HG03097 (cell line): Measurements from ENCODE around the gene MCUB.
A peak's percentile ranks its signal among the peaks of the same experiment; 100 is the strongest.
"Not testable (repeated sequence)": the region's sequence is repeated elsewhere in the genome, so short reads cannot be mapped to it uniquely, and the experiment has no call there.

ENCODE experiments used
- ATAC-seq: cut with Tn5 transposase; IDR thresholded peaks from one replicate; pipeline ENCODE4 v1.9.1; 2021; ENCODE audit not compliant: unreplicated experiment, low FRiP score

Gene MCUB

DNA sequence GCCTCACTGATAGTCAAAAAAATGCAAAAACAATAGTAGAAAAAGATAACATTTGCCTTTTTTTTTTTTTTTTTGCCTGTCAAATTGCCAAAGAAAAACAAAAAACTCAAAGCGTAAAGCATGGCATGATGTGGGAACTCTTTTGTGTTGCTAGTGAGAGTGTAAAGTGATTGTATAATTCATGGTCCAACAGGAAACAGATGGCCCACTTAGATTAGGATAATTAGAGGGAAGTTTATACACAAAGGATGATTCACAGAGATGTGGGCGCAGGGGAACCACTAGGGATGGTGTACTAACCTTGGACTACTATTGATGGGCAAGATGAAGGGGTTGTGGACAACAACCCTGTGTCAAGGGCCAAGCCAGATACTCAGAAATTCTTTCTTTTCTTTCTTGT is 16.4 kb downstream of the MCUB start:
- no peak for ATAC-seq

DNA sequence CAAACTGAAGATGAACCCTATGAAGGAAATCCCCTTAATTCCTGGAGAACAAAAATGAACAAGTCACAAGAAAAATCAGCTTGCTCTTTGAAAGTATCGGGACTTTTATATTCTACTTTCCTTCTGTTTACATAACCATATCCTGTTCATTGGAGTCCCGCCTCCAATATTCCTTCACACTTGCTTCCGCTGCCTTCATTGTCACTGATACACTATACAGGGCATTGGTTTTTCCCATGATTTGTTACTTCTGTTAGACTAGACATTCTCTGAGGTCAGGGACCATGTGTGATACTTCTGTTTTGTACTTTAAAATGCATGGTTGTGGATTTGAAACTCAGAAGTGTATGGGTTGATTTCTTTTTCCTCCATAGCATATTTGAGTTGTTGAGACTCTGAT is 18.8 kb downstream of the MCUB start:
- ATAC-seq = no peak

DNA sequence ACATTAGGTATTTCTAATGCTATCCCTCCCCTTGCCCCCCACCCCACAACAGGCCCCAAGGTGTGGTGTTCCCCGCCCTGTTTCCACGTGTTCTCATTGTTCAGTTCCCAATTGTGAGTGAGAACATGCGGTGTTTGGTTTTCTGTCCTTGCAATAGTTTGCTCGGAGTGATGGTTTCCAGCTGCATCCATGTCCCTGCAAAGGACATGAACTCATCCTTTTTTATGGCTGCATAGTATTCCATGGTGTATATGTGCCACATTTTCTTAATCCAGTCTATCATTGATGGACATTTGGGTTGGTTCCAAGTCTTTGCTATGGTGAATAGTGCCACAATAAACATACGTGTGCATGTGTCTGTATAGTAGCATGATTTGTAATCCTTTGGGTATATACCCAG is 20.0 kb downstream of the MCUB start:
- not testable (repeated sequence) for ATAC-seq

DNA sequence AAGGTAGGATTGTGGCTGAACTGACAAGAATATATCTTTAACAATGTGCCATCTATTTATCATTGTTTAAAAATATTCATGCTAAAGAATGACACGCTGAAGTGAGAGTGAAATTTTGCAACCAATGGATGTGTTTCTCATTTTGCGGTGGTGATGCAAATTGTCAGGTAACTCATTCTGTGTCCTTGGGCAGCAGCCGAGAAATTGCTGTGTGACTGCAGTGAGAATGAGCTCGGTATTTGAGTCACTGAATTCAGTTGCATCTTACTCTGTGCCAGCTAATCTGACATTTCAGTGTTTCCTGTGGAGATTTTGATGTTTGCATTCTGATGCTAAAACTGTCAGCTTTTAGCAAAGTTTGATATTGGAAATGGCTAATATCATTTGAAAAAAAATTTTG is 28.1 kb downstream of the MCUB start:
- peak; percentile 80 for ATAC-seq

DNA sequence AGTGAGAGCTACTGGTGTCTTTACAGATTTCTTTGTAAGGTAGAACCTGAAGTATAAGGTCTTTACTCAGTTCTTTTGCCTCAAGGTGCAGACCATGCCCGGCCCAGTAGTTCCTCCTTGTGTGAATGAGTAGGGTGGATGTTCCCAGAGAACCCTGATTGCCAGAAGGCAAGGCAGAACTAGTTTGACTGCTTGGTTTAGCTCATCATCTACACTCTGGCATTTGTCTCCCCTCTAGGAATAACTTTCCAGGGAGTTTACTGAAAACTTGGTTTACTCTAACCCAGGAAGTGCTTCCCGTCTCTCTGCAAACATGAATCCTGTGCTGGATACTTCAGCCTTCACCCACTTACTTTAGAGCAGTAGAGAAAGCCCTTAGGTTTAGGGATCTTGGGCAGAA is 29.1 kb downstream of the MCUB start:
- ATAC-seq = no peak

DNA sequence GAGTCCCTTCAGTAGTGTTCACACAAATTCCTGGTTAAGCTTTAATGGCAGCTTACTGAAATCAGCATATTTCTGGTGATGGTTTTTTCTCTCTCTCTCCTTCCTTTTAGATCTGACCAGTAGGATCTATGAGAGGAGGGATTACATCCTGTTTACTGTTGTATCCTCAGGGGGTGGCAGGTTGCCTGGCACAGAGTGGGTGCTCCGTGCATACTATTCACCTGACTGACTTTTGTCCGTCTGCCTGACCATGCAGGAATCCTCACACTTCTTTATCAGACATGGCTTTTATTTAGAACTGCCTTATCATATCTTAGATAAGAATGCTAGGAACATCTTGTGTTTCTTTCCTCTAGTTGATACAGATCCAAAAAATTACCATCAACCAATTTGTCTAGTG is 29.6 kb downstream of the MCUB start:
- no peak for ATAC-seq

DNA sequence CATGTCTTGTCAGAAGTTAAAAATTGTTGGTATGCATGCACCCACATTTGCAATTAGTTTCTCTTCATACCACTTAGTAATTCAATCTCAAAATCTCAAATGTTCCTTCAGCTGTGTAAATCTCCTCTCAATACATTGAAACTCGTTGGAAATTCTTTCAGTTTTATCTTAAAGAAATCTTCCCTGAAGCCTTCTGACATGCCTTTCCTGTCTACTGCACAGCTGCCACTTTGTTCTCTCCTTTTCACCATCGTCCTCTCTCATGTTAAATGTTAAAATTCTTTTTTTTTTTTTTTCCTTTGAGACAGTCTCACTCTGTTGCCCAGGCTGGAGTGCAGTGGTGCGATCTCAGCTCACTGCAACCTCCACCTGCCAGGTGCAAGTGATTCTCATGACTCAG is 30.9 kb downstream of the MCUB start:
- no peak for ATAC-seq

DNA sequence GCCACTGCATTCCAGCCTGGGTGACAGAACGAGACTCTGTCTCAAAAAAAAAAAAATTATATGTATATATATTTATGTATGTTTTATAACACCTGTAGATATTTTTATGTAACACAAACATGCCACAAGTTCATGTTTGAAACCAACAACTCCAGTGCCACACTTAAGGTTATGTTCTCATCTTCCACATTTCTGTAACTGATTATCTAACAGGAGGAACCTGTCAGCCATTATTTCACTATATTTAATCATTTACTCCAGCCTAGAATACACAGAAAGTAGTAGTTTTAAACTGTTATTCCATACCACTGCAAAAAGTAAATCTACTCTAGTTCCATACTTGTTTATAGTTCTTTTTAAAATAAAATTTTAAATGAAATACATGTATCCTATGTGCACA is 32.3 kb downstream of the MCUB start:
- ATAC-seq = peak; percentile 47

DNA sequence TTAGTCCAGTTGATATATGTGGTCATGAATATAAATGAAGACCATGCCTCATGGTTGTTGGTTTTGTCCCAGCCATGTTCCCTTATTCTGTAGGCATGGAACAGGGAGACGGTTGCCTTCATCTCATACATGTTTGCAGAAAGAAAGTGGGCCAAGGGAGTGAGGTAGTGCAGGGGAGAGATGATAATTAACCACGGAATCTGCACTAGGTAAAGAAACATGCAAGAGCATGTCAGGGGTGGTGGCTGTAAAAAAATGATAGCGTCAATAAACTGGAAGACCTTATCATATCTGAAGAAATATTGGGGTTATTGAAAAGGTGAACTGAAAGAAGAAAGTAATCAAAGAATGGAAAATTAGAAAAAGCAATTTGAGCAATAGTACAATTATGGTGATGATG is 35.1 kb downstream of the MCUB start:
- ATAC-seq = not testable (repeated sequence)

DNA sequence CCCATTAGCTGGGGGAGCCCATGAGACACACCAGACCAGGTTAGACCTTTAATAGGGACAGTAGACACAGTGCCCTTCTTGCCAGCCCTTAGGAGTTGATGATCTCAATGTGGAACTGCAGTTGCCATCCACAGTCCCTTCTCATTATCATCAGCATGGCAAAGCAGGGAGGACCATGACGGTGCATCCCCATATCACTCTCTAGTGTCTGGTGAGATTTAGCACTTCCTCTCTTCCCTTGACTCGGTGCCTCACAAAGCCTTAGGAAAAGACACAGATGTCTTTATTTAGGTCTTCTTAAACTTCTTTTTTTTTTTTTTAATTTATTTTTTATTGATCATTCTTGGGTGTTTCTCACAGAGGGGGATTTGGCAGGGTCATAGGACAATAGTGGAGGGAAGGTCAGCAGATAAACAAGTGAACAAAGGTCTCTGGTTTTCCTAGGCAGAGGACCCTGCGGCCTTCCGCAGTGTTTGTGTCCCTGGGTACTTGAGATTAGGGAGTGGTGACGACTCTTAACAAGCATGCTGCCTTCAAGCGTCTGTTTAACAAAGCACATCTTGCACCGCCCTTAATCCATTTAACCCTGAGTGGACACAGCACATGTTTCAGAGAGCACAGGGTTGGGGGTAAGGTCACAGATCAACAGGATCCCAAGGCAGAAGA is 36.5 kb downstream of the MCUB start:
- ATAC-seq = not testable (repeated sequence)

DNA sequence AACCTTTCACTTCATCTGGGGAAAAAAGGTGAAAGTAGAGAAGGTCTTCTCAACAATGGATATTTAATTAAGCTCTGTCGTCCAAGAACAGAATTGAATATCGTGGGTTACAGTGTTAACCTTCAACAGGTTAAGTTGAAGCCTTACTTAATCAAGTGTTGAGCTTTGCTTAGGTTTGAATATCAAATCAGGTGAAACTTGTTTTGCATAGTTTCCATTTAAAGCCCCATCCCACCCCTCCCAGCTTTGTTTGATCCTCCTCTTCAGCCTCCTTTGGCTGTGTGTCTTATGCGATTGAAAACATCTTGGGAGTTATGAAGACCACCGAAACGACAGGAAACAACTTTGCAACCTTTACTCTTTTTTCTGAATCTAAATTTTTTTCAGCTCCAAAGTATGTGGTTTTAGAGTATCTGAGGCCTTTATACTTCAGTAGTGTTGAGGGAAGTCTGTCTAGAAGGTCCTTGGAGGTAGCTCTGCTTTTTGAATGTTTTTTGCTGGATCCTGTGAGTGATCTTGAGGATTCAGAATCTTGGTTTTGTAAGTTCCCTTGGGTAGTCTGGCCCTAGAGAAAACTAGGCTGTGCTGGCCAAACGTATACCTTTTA is 39.1 kb downstream of the MCUB start:
- ATAC-seq = no peak

DNA sequence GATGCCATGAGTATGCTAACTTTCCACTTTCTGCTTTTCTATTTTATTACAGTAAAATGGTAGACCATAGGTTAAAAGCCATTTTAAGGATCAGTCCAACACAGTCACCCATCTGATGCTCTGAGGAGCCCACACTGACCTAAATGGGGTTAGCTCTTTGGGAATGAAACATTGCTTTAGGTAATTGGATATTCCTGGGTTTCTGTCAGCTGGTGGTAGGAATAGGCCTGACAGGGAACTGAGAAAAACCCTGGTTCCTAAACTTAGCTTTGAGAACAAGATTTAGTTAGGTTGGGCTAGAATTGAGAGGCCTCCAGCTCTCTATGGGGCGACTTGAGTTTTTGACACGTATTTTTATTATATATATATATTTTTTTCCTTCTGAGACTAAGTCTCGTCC is 40.4 kb downstream of the MCUB start:
- no peak for ATAC-seq

DNA sequence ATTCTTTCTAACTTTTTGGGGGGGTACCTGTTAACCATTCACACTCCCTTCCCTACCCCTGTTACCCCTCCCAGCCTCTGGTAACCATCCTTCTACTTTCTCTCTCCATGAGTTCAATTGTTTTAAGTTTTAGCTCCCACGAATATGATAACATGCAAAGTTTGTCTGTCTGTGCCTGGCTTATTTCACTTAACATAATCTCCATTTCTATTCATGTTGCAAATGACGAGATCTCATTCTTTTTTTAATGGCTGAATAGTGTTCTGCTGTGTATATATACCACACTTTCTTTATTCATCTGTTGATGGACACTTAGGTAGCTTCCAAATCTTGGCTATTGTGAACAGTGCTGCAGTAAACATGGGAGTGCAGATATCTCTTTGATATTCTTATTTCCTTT is 41.3 kb downstream of the MCUB start:
- no peak for ATAC-seq

DNA sequence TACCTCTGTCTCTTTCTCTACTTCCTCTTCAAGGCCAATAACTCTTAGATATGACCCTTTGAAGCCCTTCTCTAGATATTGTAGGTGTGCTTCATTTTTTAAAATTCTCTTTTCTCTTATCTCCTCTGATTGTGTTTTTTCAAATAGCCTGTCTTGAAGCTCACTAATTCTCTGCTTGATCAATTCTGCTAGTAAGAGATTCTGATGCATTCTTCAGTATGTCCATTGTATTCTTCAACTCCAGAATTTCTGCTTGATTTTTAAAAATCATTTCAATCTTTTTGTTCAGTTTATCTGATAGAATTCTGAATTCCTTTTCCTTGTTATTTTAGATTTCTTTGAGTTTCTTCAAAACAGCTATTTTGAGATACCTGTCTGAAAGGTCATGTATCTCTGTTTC is 47.9 kb downstream of the MCUB start:
- ATAC-seq = no peak

DNA sequence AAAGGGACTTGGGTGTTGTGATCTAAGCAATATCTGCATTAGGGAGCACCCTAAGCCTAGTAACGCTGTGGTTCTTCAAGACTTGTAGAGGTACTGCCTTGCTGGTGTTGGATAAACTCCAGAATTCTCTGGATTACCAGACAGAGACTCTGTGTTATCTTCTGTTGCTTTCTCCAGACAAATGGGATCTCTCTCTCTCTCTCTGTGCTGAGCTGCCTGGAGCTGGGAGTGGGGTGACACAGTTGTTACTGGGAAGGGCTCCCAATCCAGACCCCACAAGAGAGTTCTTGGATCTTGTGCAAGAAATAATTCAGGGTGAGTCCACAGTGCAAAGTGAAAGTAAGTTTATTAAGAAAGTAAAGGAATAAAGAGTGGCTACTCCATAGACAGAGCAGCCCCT is 48.8 kb downstream of the MCUB start:
- no peak for ATAC-seq

DNA sequence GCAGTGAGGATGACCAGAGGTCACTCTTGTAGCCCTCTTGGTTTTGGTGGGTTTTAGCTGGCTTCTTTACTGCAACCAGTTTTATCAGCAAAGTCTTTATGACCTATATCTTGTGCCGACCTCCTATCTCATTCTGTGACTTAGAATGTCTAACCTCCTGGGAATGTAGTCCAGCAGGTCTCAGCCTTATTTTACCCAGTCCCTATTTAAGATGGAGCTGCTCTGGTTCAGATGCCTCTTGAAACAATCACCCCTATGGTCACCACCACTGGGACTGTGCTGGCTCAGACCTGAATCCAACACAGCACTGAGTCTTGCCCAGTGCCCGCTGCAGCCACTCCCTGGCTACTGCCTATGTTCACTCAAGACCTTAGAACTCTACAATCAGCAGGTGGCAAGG is 49.4 kb downstream of the MCUB start:
- ATAC-seq = no peak

DNA sequence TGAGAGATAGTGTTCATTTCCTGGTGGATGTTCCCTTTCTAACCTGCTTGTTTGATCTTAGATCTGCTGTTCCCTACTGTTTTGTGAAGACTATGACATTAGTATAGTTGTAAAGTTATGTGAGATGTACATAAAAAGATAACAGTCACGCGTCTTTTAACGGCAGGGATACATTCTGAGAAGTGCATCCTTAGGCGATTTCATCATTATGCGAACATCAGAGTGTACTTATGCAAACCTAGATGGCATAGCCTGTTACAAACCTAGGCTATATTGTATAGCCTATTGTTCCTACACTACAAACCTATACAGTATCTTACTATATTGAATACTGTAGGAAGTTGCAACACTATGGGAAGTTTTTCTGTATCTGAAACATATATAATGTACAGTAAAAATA is 50.4 kb downstream of the MCUB start:
- no peak for ATAC-seq

DNA sequence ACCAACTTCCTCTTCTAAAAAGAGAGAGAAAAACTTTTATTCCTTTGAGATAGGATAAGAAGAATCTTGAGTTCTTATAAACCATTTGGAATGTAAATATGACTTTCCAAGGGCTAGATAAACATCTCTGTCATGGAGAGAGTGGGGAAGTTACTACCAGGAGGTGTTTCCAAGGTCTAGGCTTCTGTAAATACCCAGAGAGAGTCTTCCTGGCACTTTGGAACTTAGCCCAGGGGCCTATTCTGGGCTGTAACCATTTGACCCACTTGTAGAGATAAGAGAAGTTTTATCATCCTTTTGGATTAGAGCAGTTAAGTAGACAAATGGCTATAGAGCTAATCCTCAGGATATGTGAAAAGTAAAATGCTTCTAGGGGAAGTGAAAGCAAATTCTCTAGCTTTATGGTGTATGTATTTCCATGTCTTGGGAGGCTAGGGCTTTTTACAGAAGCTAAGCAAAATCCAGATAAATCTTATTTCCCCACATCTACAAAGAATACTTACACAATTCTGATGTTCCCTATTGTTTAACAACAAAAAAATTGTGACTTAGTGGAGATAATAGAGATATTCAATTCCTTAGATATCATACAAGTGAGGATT is 51.1 kb downstream of the MCUB start:
- no peak for ATAC-seq

DNA sequence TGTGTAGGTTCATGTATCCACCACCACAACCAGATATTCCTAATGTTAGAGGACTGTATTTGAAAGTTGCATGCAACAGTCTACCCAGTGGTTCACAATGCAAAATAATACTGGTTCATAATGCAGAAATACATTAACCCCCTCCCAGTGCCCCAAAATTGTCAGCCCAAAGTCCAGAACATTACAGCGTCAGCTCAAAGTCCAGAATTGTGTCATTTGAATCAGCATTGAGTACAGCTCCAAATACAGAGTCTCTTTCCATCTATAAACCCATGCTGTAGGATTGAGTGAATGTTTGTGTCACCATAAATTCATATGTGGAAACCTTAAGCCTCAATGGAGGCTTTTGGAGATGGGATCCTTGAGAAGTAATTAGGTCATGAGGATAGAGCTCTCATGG is 54.0 kb downstream of the MCUB start:
- ATAC-seq = no peak

DNA sequence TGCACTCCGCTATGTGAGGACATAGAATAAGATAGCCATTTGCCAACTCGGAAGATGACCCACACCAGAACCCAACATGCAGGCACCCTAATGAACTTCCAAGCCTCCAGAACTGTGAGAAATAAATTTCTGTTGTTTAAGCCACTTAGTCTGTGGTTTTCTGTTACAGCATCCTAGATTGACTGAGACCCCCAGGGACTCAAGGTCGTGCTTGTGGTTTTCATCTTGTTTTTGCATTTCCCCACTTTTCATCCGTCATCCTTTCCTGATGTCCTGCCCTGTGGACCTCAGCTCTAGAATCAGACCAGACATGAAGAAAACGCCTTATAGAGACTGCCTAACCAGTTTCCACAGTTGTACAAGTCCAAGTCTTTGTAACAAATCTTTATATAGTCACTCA is 54.4 kb downstream of the MCUB start:
- no peak for ATAC-seq

DNA sequence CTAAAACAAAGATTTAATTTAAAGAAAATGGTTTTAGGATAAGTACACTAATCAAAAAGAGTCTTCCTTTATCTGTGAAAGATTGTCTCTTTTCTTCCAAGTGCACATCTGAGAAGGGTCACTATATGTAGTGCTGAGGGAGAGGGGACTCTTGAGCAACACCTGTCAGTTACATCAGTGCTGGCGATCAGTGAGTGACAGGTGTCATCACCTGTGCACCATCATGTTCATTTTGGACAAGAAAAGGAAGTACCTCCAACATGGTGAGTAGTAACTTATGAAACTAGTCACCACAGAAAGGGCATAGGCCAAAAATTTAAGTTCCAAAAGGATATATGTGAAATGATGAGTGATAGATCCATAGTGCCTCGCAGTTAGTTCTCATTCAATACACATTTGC is 55.7 kb downstream of the MCUB start:
- ATAC-seq = no peak

DNA sequence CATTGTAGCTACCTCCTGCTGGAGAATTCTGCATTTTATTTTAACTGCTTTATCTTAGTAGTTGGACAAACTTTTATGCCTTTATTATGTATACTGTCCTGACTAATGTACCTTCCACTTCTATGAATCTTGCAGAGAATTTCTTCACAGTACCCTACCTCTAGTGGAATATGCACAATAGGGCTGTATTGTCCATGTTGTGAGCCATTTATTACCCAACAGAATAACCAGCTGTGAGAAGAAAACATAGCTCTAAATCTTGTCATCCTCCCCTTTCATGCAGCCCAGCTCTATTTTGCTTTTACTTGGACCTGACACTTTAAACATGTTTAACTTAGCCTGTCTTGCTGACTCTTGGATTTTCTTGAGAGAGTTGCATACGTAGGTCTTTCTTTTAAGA is 56.2 kb downstream of the MCUB start:
- ATAC-seq = no peak
